HG02588 (cell line): Measurements from ENCODE around the gene GLG1.
"Not testable (repeated sequence)": the region's sequence is repeated elsewhere in the genome, so short reads cannot be mapped to it uniquely, and the experiment has no call there.

Experiments
- ATAC-seq: cut with Tn5 transposase; IDR thresholded peaks from one replicate; pipeline ENCODE4 v1.9.1; 2021; ENCODE audit warnings: mild to moderate bottlenecking, moderate library complexity; ENCODE audit not compliant: unreplicated experiment

The GLG1 gene

GRCh38 chr16:74450967-74451760 is 155.8 kb downstream of the GLG1 start:
- no peak for ATAC-seq

- no peak for ATAC-seq
Measured at GRCh38 chr16:74450236-74450635, 156.7 kb downstream of the GLG1 start.

- ATAC-seq: no peak
Measured at GRCh38 chr16:74449470-74449869, 157.4 kb downstream of the GLG1 start.

GRCh38 chr16:74448990-74449389 is 157.9 kb downstream of the GLG1 start:
- no peak for ATAC-seq

GRCh38 chr16:74447578-74447977 is 159.3 kb downstream of the GLG1 start:
- ATAC-seq: no peak

GRCh38 chr16:74446866-74447265 is 160.0 kb downstream of the GLG1 start:
- ATAC-seq: no peak

- ATAC-seq: not testable (repeated sequence)
Measured at GRCh38 chr16:74443624-74444346, 163.1 kb downstream of the GLG1 start.

- no peak for ATAC-seq
Measured at GRCh38 chr16:74439685-74440084, 167.2 kb downstream of the GLG1 start.

GRCh38 chr16:74438492-74438979 is 168.4 kb downstream of the GLG1 start:
- no peak for ATAC-seq

GRCh38 chr16:74431516-74431915 is 175.4 kb downstream of the GLG1 start:
- no peak for ATAC-seq

GRCh38 chr16:74430036-74430712 is 176.7 kb downstream of the GLG1 start:
- not testable (repeated sequence) for ATAC-seq

GRCh38 chr16:74428493-74428892 is 178.4 kb downstream of the GLG1 start:
- not testable (repeated sequence) for ATAC-seq

- ATAC-seq: not testable (repeated sequence)
Measured at GRCh38 chr16:74425751-74426150, 181.2 kb downstream of the GLG1 start.

- not testable (repeated sequence) for ATAC-seq
Measured at GRCh38 chr16:74423721-74424120, 183.2 kb downstream of the GLG1 start.

- not testable (repeated sequence) for ATAC-seq
Measured at GRCh38 chr16:74422086-74422485, 184.8 kb downstream of the GLG1 start.

- not testable (repeated sequence) for ATAC-seq
Measured at GRCh38 chr16:74421482-74421785, 185.5 kb downstream of the GLG1 start.

- ATAC-seq: not testable (repeated sequence)
Measured at GRCh38 chr16:74420612-74421481, 186.1 kb downstream of the GLG1 start, which contains the start of gene CLEC18B. Gene CLEC18B (minus strand): TSS chr16:74421478. CDS start chr16:74421270, 208 bp downstream.

GRCh38 chr16:74419811-74420210 is 187.1 kb downstream of the GLG1 start:
- not testable (repeated sequence) for ATAC-seq

GRCh38 chr16:74417897-74418296 is 189.0 kb downstream of the GLG1 start:
- not testable (repeated sequence) for ATAC-seq

- not testable (repeated sequence) for ATAC-seq
Measured at GRCh38 chr16:74413920-74414319, 193.0 kb downstream of the GLG1 start.
